ENCODE measurements around the gene EXOC6. TPM values are rescaled to one million over a fixed set of nuclear protein-coding genes. Genes with fewer than 3 reads are reported as not detected.

The EXOC6 gene
- polyA plus RNA-seq, 2 donors = 1.4 to 2.0 TPM

DNA sequence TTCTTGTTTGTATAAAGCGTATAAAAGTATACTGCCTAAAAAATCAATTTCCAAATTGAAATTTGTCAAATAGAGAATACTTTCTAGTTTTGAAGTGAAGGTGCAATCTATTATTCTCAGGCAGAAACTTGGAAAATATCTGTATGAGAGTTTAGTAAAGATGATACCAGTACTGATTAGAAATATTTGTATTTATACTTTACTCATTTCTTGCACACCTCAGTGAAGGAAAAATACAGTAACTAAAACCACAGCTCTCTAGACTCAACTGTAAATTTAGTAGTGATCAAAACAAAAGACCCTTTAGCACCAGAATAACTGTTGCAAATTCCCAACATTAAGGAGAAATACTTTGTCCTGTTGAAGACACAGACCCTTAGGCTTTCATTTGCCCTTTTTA is 140.9 kb downstream of the EXOC6 start:
- H3K9me3 ChIP-seq (ENCODE audit: control insufficient read depth in 2 of 2, insufficient read depth in 1 of 2, low read depth in 1 of 2, low read length in 1 of 2) = no peaks in the 10 kb centered on the region
- H3K4me3 ChIP-seq (ENCODE audit: low read depth in 1 of 2, low read length in 2 of 2) = no peak overlapping the region
- no peaks in the 10 kb centered on the region for H3K36me3 ChIP-seq (ENCODE audit: control insufficient read depth in 2 of 2, insufficient read depth in 2 of 2, low read length in 1 of 2)
- no peaks in the 10 kb centered on the region for H3K27me3 ChIP-seq (ENCODE audit: control insufficient read depth in 1 of 2, insufficient read depth in 2 of 2, low read length in 2 of 2)
- 75 to 80% methylated on average over 1 of the region's 1 CpG for WGBS, 2 donors
- no peak overlapping the region for H3K27ac ChIP-seq (ENCODE audit: low read depth in 2 of 2, low read length in 1 of 2)
- H3K4me1 ChIP-seq (ENCODE audit: control insufficient read depth in 2 of 2, insufficient read depth in 2 of 2, low read length in 1 of 2) = no peaks in the 10 kb centered on the region

GRCh38 chr10:92990615-92991014 is 142.3 kb downstream of the EXOC6 start:
- Histone ChIP-seq H3K4me1 (ENCODE audit: control insufficient read depth in 2 of 2, insufficient read depth in 2 of 2, low read length in 1 of 2) (no peaks in the 10 kb centered on the region), H3K27me3 (ENCODE audit: control insufficient read depth in 1 of 2, insufficient read depth in 2 of 2, low read length in 2 of 2) (no peaks in the 10 kb centered on the region), H3K4me3 (ENCODE audit: low read depth in 1 of 2, low read length in 2 of 2) (no peak overlapping the region), H3K27ac (ENCODE audit: low read depth in 2 of 2, low read length in 1 of 2) (no peak overlapping the region), H3K9me3 (ENCODE audit: control insufficient read depth in 2 of 2, insufficient read depth in 1 of 2, low read depth in 1 of 2, low read length in 1 of 2) (no peaks in the 10 kb centered on the region), H3K36me3 (ENCODE audit: control insufficient read depth in 2 of 2, insufficient read depth in 2 of 2, low read length in 1 of 2) (no peaks in the 10 kb centered on the region)
- WGBS, 2 donors = 37 to 64% methylated on average over 1 of the region's 1 CpG

DNA sequence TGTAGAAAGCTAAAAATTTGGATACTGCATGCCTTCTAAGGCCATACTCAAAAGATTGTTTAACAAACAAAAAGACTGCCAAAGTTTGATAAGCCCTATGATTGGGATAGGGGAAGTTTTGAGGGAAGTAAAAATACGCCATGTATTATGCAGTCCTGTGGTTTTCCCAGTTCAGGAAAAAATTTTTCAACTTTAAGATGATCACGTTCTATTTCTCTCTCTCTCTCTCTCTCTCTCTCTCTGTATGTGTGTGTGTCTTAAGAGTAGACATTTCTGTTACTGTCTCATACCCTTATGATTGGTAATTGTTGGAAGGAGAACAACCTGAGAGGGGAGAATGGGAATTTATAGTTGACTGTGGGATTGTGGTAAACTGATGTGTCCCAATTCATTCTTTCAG is 143.2 kb downstream of the EXOC6 start:
- H3K27ac ChIP-seq (ENCODE audit: low read depth in 2 of 2, low read length in 1 of 2) = no peak overlapping the region
- H3K4me1 ChIP-seq (ENCODE audit: control insufficient read depth in 2 of 2, insufficient read depth in 2 of 2, low read length in 1 of 2) = no peaks in the 10 kb centered on the region
- H3K4me3 ChIP-seq (ENCODE audit: low read depth in 1 of 2, low read length in 2 of 2) = no peak overlapping the region
- H3K9me3 ChIP-seq (ENCODE audit: control insufficient read depth in 2 of 2, insufficient read depth in 1 of 2, low read depth in 1 of 2, low read length in 1 of 2) = no peaks in the 10 kb centered on the region
- WGBS, 2 donors = 86 to 91% methylated on average over 2 of the region's 2 CpGs
- no peaks in the 10 kb centered on the region for H3K27me3 ChIP-seq (ENCODE audit: control insufficient read depth in 1 of 2, insufficient read depth in 2 of 2, low read length in 2 of 2)
- no peaks in the 10 kb centered on the region for H3K36me3 ChIP-seq (ENCODE audit: control insufficient read depth in 2 of 2, insufficient read depth in 2 of 2, low read length in 1 of 2)

DNA sequence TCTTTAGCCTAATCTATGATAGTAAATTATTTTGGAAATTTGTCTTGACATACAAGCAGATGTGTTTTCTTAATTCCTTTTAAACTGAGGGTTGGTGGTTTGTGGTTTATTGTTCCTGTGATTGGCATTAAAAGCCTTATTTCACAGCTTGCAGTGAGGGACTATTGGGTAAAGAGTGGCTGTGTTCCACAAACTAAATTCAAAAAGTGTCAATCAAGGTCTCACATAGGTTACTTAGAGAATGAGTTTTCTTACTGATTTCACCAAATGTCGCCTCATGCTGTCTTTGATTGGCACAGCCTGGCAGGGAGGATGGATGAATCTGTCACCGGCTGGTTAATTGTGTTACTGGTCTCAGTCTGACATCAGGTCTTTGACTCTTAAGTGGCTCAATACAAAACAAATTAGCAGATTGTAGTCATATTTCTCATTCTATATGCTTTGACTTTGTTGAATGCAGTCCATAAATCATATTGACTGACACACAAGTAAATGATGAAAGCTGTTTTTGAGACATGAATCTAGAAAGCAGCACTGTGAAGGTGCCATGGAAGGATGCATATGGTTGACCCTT is 145.5 kb downstream of the EXOC6 start:
- no peaks in the 10 kb centered on the region for H3K36me3 ChIP-seq (ENCODE audit: control insufficient read depth in 2 of 2, insufficient read depth in 2 of 2, low read length in 1 of 2)
- WGBS, 2 donors = 74 to 86% methylated on average over 2 of the region's 2 CpGs
- H3K4me3 ChIP-seq (ENCODE audit: low read depth in 1 of 2, low read length in 2 of 2) = no peak overlapping the region
- no peaks in the 10 kb centered on the region for H3K4me1 ChIP-seq (ENCODE audit: control insufficient read depth in 2 of 2, insufficient read depth in 2 of 2, low read length in 1 of 2)
- no peak overlapping the region for H3K27ac ChIP-seq (ENCODE audit: low read depth in 2 of 2, low read length in 1 of 2)
- H3K27me3 ChIP-seq (ENCODE audit: control insufficient read depth in 1 of 2, insufficient read depth in 2 of 2, low read length in 2 of 2) = no peaks in the 10 kb centered on the region
- no peaks in the 10 kb centered on the region for H3K9me3 ChIP-seq (ENCODE audit: control insufficient read depth in 2 of 2, insufficient read depth in 1 of 2, low read depth in 1 of 2, low read length in 1 of 2)

DNA sequence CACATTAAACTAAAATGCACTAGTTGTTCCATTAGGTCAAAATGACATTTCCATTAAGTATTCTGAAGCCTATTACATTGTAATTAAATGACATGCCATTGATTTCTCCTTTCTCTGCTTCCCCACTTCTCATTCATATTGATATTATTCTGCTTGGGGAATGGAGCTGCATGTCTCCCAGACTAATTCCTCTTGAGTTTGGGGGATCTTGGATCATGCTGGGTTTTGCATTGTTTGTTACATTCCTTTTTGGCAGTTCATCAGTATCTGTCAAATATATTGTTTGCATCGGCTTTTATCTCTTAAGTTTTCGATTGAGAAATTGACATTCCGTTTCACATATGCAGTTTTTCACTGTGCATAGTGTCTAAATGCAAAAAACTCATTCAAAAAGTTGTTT is 147.2 kb downstream of the EXOC6 start:
- no peaks in the 10 kb centered on the region for H3K4me1 ChIP-seq (ENCODE audit: control insufficient read depth in 2 of 2, insufficient read depth in 2 of 2, low read length in 1 of 2)
- 75 to 85% methylated on average over 3 of the region's 3 CpGs for WGBS, 2 donors
- H3K9me3 ChIP-seq (ENCODE audit: control insufficient read depth in 2 of 2, insufficient read depth in 1 of 2, low read depth in 1 of 2, low read length in 1 of 2) = no peaks in the 10 kb centered on the region
- no peak overlapping the region for H3K27ac ChIP-seq (ENCODE audit: low read depth in 2 of 2, low read length in 1 of 2)
- H3K36me3 ChIP-seq (ENCODE audit: control insufficient read depth in 2 of 2, insufficient read depth in 2 of 2, low read length in 1 of 2) = no peaks in the 10 kb centered on the region
- H3K4me3 ChIP-seq (ENCODE audit: low read depth in 1 of 2, low read length in 2 of 2) = no peak overlapping the region
- no peaks in the 10 kb centered on the region for H3K27me3 ChIP-seq (ENCODE audit: control insufficient read depth in 1 of 2, insufficient read depth in 2 of 2, low read length in 2 of 2)

DNA sequence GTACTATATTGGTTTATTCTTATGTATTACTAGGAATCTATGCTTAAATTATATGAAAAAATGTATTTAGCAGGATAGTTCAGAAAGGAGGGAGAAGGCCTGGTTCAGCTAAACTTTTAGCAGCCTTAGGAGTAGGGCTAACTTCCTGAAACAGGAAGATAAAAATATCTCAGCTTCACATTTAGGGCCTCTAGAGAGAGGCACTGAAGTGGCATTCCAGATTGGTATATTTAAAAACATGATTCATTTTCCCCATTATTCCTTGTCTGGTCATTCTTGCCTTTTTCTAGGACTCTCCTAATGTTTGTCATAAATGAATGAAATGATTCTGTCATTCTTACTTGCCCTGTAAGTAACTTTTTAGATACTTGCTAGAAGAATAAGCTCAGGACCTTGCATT is 149.3 kb downstream of the EXOC6 start:
- H3K27ac ChIP-seq (ENCODE audit: low read depth in 2 of 2, low read length in 1 of 2) = no peak overlapping the region
- H3K27me3 ChIP-seq (ENCODE audit: control insufficient read depth in 1 of 2, insufficient read depth in 2 of 2, low read length in 2 of 2) = no peaks in the 10 kb centered on the region
- no peak overlapping the region for H3K4me3 ChIP-seq (ENCODE audit: low read depth in 1 of 2, low read length in 2 of 2)
- no peaks in the 10 kb centered on the region for H3K9me3 ChIP-seq (ENCODE audit: control insufficient read depth in 2 of 2, insufficient read depth in 1 of 2, low read depth in 1 of 2, low read length in 1 of 2)
- H3K36me3 ChIP-seq (ENCODE audit: control insufficient read depth in 2 of 2, insufficient read depth in 2 of 2, low read length in 1 of 2) = no peaks in the 10 kb centered on the region
- no peaks in the 10 kb centered on the region for H3K4me1 ChIP-seq (ENCODE audit: control insufficient read depth in 2 of 2, insufficient read depth in 2 of 2, low read length in 1 of 2)

GRCh38 chr10:92999191-92999590 is 150.9 kb downstream of the EXOC6 start:
- 82 to 89% methylated on average over 2 of the region's 2 CpGs for whole genome bisulfite sequencing, 2 donors
- H3K36me3 ChIP-seq (ENCODE audit: control insufficient read depth in 2 of 2, insufficient read depth in 2 of 2, low read length in 1 of 2) = no peaks in the 10 kb centered on the region
- no peak overlapping the region for H3K4me3 ChIP-seq (ENCODE audit: low read depth in 1 of 2, low read length in 2 of 2)
- no peak overlapping the region for H3K27ac ChIP-seq (ENCODE audit: low read depth in 2 of 2, low read length in 1 of 2)
- H3K4me1 ChIP-seq (ENCODE audit: control insufficient read depth in 2 of 2, insufficient read depth in 2 of 2, low read length in 1 of 2) = no peaks in the 10 kb centered on the region
- no peaks in the 10 kb centered on the region for H3K9me3 ChIP-seq (ENCODE audit: control insufficient read depth in 2 of 2, insufficient read depth in 1 of 2, low read depth in 1 of 2, low read length in 1 of 2)
- no peaks in the 10 kb centered on the region for H3K27me3 ChIP-seq (ENCODE audit: control insufficient read depth in 1 of 2, insufficient read depth in 2 of 2, low read length in 2 of 2)

GRCh38 chr10:93006435-93007039 is 158.2 kb downstream of the EXOC6 start:
- 11 to 14% methylated on average over 3 of the region's 3 CpGs for WGBS, 2 donors

GRCh38 chr10:93015722-93016121 is 167.4 kb downstream of the EXOC6 start:
- no peaks in the 10 kb centered on the region for H3K4me1 ChIP-seq (ENCODE audit: control insufficient read depth in 2 of 2, insufficient read depth in 2 of 2, low read length in 1 of 2)
- 95 to 98% methylated on average over 3 of the region's 3 CpGs for WGBS, 2 donors
- H3K9me3 ChIP-seq (ENCODE audit: control insufficient read depth in 2 of 2, insufficient read depth in 1 of 2, low read depth in 1 of 2, low read length in 1 of 2) = no peaks in the 10 kb centered on the region

More at GRCh38 chr10:93006435-93007039, 158.2 kb downstream of the EXOC6 start:
- Histone ChIP-seq H3K27ac (ENCODE audit: low read depth in 2 of 2, low read length in 1 of 2) (no peak overlapping the region), H3K27me3 (ENCODE audit: control insufficient read depth in 1 of 2, insufficient read depth in 2 of 2, low read length in 2 of 2) (no peaks in the 10 kb centered on the region), H3K4me1 (ENCODE audit: control insufficient read depth in 2 of 2, insufficient read depth in 2 of 2, low read length in 1 of 2) (no peaks in the 10 kb centered on the region), H3K9me3 (ENCODE audit: control insufficient read depth in 2 of 2, insufficient read depth in 1 of 2, low read depth in 1 of 2, low read length in 1 of 2) (no peaks in the 10 kb centered on the region), H3K36me3 (ENCODE audit: control insufficient read depth in 2 of 2, insufficient read depth in 2 of 2, low read length in 1 of 2) (no peaks in the 10 kb centered on the region), H3K4me3 (ENCODE audit: low read depth in 1 of 2, low read length in 2 of 2) (no peak overlapping the region)

GRCh38 chr10:93023013-93023650 is 174.8 kb downstream of the EXOC6 start:
- Histone ChIP-seq H3K27me3 (ENCODE audit: control insufficient read depth in 1 of 2, insufficient read depth in 2 of 2, low read length in 2 of 2) (no peaks in the 10 kb centered on the region), H3K4me3 (ENCODE audit: low read depth in 1 of 2, low read length in 2 of 2) (no peak overlapping the region), H3K36me3 (ENCODE audit: control insufficient read depth in 2 of 2, insufficient read depth in 2 of 2, low read length in 1 of 2) (peaks cover 0 to 2% of the 10 kb centered on the region in 2 donors), H3K4me1 (ENCODE audit: control insufficient read depth in 2 of 2, insufficient read depth in 2 of 2, low read length in 1 of 2) (no peaks in the 10 kb centered on the region), H3K27ac (ENCODE audit: low read depth in 2 of 2, low read length in 1 of 2) (no peak overlapping the region), H3K9me3 (ENCODE audit: control insufficient read depth in 2 of 2, insufficient read depth in 1 of 2, low read depth in 1 of 2, low read length in 1 of 2) (no peaks in the 10 kb centered on the region)
- 84 to 87% methylated on average over 4 of the region's 4 CpGs for WGBS, 2 donors

More at GRCh38 chr10:93015722-93016121, 167.4 kb downstream of the EXOC6 start:
- no peak overlapping the region for H3K4me3 ChIP-seq (ENCODE audit: low read depth in 1 of 2, low read length in 2 of 2)
- no peaks in the 10 kb centered on the region for H3K27me3 ChIP-seq (ENCODE audit: control insufficient read depth in 1 of 2, insufficient read depth in 2 of 2, low read length in 2 of 2)
- H3K36me3 ChIP-seq (ENCODE audit: control insufficient read depth in 2 of 2, insufficient read depth in 2 of 2, low read length in 1 of 2) = no peaks in the 10 kb centered on the region
- no peak overlapping the region for H3K27ac ChIP-seq (ENCODE audit: low read depth in 2 of 2, low read length in 1 of 2)
